Stomach (tissue), 9 donors: Measurements from ENCODE around the gene CFLAR. TPM values are rescaled to one million over a fixed set of nuclear protein-coding genes. Genes with fewer than 3 reads are reported as not detected.

Experiments used
- DNase-seq, 2 donors: peaks; one replicate each; pipeline versions ENCODE4 v3.0.0 to v3.0.0-alpha.2; 2013 to 2019
- H3K27ac ChIP-seq, 5 donors: fragments of 200-600 bp in 4 of 5; sonication (generic) in 4 of 5; one replicate each; pipeline ENCODE4 v1.5.1; 2013 to 2019; ENCODE audit warnings: mild to moderate bottlenecking in 1 of 5, moderate library complexity in 1 of 5
- H3K27me3 ChIP-seq, 3 donors: fragments of 200-600 bp; sonication (generic); one replicate each; pipeline ENCODE4 v1.5.1; 2017 to 2019; ENCODE audit warnings: mixed run types in 1 of 3
- H3K36me3 ChIP-seq, 4 donors: fragments of 200-600 bp; sonication (generic); 1 replicate in 3 of 4; 2 replicates in 1 of 4; pipeline ENCODE4 v1.5.1; 2016 to 2019
- H3K4me1 ChIP-seq, 4 donors: fragments of 200-600 bp; sonication (generic); one replicate each; pipeline ENCODE4 v1.5.1; 2016 to 2019
- H3K4me3 ChIP-seq, 4 donors: fragments of 200-600 bp; sonication (generic) in 3 of 4; one replicate each; pipeline ENCODE4 v1.5.1; 2016 to 2019; ENCODE audit warnings: mild to moderate bottlenecking in 1 of 4
- H3K9me3 ChIP-seq, 4 donors: fragments of 200-600 bp; sonication (generic); one replicate each; pipeline ENCODE4 v1.5.1; 2016 to 2019
- CTCF ChIP-seq, 7 experiments: fragments of 450-650 bp in 4 of 7; fragments of 200-600 bp in 3 of 7; sonication (generic) in 3 of 7; IDR thresholded peaks; one replicate each; pipeline ENCODE4 v1.5.1; 2016 to 2019; ENCODE audit warnings: antibody characterized with exemption in 7 of 7, control low read depth in 2 of 7, mild to moderate bottlenecking in 1 of 7
- EP300 ChIP-seq: sonication (generic); formaldehyde crosslinking; IDR thresholded peaks from one replicate; pipeline ENCODE4 v1.6.1; 2017; ENCODE audit warnings: antibody characterized with exemption
- POLR2A ChIP-seq, 4 donors: fragments of 450-650 bp; IDR thresholded peaks; one replicate each; pipeline ENCODE4 v1.6.1; 2016; ENCODE audit warnings: antibody characterized with exemption in 4 of 4, control low read depth in 2 of 4, mild to moderate bottlenecking in 1 of 4, moderate library complexity in 1 of 4
- POLR2AphosphoS5 ChIP-seq, 3 donors: sonication (generic); formaldehyde crosslinking; IDR thresholded peaks; one replicate each; pipeline ENCODE4 v1.6.1; 2016; ENCODE audit warnings: antibody characterized with exemption in 3 of 3
- WGBS, 5 donors: extraction: QIAGEN DNeasy Blood & Tissue Kit in 3 of 5; methylation state at CpG; one replicate each; pipeline versions ENCODE4 v1.1.5 to v1.1.7; 2013 to 2018; 5-methylcytosine and 5-hydroxymethylcytosine counted together
- intact Hi-C: fragments of 100-400 bp; cut with DNase I; formaldehyde crosslinking; loops from one replicate; pipeline ENCODE4 v1.15.1; 2023; ENCODE audit warnings: low total_unique reads
- polyA plus RNA-seq, 3 donors: library from polyadenylated mRNA; stranded (reverse); fragments of 200-250 nt; gene quantifications; one replicate each; pipeline ENCODE4 v1.2.3, GENCODE V29; 2013
- total RNA-seq, 5 donors: library from RNA; depleted of rRNA; stranded (reverse); fragments of >200 nt; gene quantifications; one replicate each; pipeline versions ENCODE4 v1.1.0 to v1.2.3, GENCODE V29; 2014 to 2016
- donor health status: healthy with polysubstance abuse.
- donor health status: Bipolar disorder and iron deficiency.
- donor health status: healthy.

CFLAR gene
- total and polyA plus RNA-seq, 8 donors, result 23.3 to 424 (median 177) TPM

GRCh38 chr2:201090574-201090973 is 25.4 kb upstream of the CFLAR start:
- intact Hi-C loops, result no loop called here
- no peaks in the 10 kb centered on the region for H3K27me3 ChIP-seq
- H3K27ac ChIP-seq, result no peak overlapping the region
- no peaks in the 10 kb centered on the region for H3K9me3 ChIP-seq
- H3K4me1 ChIP-seq, result no peaks in the 10 kb centered on the region
- H3K4me3 ChIP-seq, result no peak overlapping the region
- TF ChIP-seq POLR2AphosphoS5 (IDR thresholded peaks at IDR 0.05), result no peak
- no peak for TF ChIP-seq EP300
- TF ChIP-seq POLR2A (IDR thresholded peaks at IDR 0.05), result no peak
- no peak for TF ChIP-seq CTCF (IDR thresholded peaks at IDR 0.05)
- WGBS, 5 donors, result 74 to 81% (median 78%) methylated on average over 4 of the region's 4 CpGs
- no peak for DNase-seq
- peaks cover 4 to 40% (median 32%) of the 10 kb centered on the region in 4 donors for H3K36me3 ChIP-seq

GRCh38 chr2:201093573-201093972 is 22.4 kb upstream of the CFLAR start:
- TF ChIP-seq POLR2A (IDR thresholded peaks at IDR 0.05), result no peak
- TF ChIP-seq EP300, result no peak
- no peak for TF ChIP-seq CTCF (IDR thresholded peaks at IDR 0.05)
- no peak for TF ChIP-seq POLR2AphosphoS5 (IDR thresholded peaks at IDR 0.05)
- intact Hi-C loops, result no loop called here
- WGBS, 5 donors, result 93 to 98% (median 97%) methylated on average over 5 of the region's 5 CpGs
- no peak for DNase-seq
- H3K4me3 ChIP-seq, result no peak overlapping the region
- no peaks in the 10 kb centered on the region for H3K27me3 ChIP-seq
- no peaks in the 10 kb centered on the region for H3K9me3 ChIP-seq
- peak overlapping the region in 2 of 5 donors; percentile 43 to 56 for H3K27ac ChIP-seq
- peaks cover 0 to 10% (median 4%) of the 10 kb centered on the region in 4 donors for H3K36me3 ChIP-seq
- H3K4me1 ChIP-seq, result no peaks in the 10 kb centered on the region

GRCh38 chr2:201100497-201100896 is 15.5 kb upstream of the CFLAR start:
- WGBS, 5 donors, result 92 to 98% (median 94%) methylated on average over 3 of the region's 3 CpGs
- Histone ChIP-seq H3K4me3 (no peak overlapping the region), H3K4me1 (no peaks in the 10 kb centered on the region), H3K27ac (no peak overlapping the region), H3K9me3 (no peaks in the 10 kb centered on the region), H3K36me3 (no peaks in the 10 kb centered on the region), H3K27me3 (no peaks in the 10 kb centered on the region)
- DNase-seq, result no peak
- intact Hi-C loops, result no loop called here
- TF ChIP-seq CTCF (IDR thresholded peaks at IDR 0.05) (no peak), POLR2A (IDR thresholded peaks at IDR 0.05) (no peak), EP300 (no peak), POLR2AphosphoS5 (IDR thresholded peaks at IDR 0.05) (no peak)

- WGBS, 5 donors, result 90 to 100% (median 98%) methylated on average over 1 of the region's 1 CpG
- Histone ChIP-seq H3K36me3 (no peaks in the 10 kb centered on the region), H3K9me3 (no peaks in the 10 kb centered on the region), H3K4me3 (no peak overlapping the region), H3K27ac (no peak overlapping the region), H3K4me1 (no peaks in the 10 kb centered on the region), H3K27me3 (no peaks in the 10 kb centered on the region)
- no peak for TF ChIP-seq POLR2AphosphoS5 (IDR thresholded peaks at IDR 0.05)
- TF ChIP-seq CTCF (IDR thresholded peaks at IDR 0.05), result no peak
- no peak for DNase-seq
- intact Hi-C loops, result no loop called here
Observed at GRCh38 chr2:201105759-201106158, 10.2 kb upstream of the CFLAR start.
